Inflammatory macrophage (primary cell): ENCODE measurements around the gene ZFP36.

Experiments used
- DNase-seq, 2 donors: peaks; one replicate each; pipeline ENCODE4 v3.0.0-alpha.2; 2020 to 2022

ZFP36 gene

DNA sequence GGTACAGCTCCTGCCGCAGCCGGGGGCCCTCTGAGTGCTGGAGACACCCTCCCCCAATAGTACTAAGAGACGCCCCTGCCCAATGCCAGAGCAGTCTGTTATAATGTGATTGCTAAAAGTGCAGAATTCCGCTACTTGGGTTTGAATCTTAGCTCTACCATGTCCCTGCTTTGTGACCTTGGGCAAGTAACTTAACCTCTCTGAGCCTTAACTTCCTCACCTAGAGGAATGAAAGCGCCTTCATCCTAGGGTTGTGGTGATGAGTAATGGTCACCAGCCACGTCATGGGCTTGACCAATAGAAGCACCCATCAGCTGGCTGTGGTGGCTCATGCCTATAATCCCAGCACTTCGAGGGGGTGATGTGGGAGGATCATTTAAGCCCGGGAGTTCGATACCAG, 12.4 kb downstream of the ZFP36 start:
- peak in 1 of 2 donors; percentile 35 for DNase-seq

DNA sequence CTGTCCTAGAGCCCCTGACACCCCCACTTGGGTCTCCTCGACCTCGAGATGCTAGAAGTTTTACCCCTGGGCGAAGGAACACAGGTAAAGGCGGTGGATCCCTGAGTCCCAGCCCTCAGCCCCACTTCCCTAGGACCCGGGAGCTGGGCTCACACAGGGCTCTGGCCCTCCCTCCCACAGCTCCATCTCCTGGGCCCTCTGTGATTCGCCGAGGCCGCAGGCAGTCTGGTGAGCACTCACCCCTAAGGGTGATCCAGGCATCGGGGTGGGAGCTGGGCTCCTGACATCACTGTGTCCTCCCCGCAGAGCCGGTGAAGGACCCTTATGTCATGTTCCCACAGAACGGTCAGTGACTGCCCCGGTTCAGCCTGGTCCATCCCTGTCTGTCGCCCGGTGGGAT, 14.1 kb downstream of the ZFP36 start:
- no peak for DNase-seq

GRCh38 chr19:39422020-39422419, 15.4 kb downstream of the ZFP36 start:
- DNase-seq = no peak

- DNase-seq = no peak
Measured at GRCh38 chr19:39423258-39424086, 16.8 kb downstream of the ZFP36 start.

DNA sequence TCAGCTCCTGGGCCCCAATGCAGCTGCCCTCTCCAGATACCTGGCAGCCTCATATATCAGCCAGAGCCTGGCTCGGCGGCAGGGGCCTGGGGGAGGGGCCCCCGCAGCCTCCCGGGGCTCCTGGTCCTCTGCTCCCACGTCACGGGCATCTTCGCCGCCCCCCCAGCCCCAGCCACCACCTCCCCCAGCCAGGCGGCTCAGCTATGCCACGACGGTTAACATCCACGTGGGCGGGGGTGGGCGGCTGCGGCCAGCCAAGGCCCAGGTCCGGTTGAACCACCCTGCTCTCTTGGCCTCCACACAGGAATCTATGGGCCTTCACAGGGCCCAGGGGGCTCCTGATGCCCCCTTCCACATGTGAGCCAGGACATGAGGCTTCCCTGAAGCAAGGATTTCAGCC, 18.3 kb downstream of the ZFP36 start:
- DNase-seq = no peak

- DNase-seq = no peak
Measured at GRCh38 chr19:39425744-39426143, 19.1 kb downstream of the ZFP36 start.

DNA sequence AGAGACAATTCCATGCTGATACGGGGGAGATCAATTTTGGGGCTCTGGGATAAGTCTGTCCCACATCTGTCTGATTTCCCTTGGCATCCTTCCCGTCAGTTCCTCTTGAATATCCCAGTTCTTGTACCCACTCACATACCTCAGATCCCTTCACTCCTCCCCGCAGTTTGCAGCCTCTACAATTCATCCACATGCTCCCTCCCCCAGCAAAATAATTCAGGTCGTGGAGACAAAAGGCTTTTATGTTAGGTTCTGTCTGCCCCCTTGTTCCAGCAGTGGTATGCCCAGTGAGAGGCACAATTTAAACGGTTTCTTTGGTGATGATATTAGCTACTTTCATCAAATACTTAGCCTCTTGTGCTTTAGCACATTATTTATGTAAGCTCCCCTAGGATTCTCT, 19.5 kb downstream of the ZFP36 start:
- DNase-seq = no peak

DNA sequence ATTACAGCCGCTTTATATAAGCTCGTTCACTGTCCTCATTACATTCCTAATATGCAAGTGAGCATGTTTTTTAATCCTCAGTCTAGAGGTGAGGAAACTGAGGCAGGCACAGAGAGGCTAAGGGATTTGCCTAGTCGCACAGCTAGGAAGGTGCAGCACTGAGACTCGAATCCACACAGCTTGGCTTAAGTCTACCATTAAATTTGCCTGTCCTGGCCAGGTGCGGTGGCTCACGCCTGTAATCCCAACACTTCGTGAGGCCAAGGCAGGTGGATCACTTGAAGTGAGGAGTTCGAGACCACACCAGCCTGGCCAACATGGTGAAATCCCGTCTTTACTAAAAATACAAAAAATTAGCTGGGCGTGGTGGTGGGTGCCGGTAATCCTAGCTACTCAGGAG, 21.1 kb downstream of the ZFP36 start:
- DNase-seq = no peak

DNA sequence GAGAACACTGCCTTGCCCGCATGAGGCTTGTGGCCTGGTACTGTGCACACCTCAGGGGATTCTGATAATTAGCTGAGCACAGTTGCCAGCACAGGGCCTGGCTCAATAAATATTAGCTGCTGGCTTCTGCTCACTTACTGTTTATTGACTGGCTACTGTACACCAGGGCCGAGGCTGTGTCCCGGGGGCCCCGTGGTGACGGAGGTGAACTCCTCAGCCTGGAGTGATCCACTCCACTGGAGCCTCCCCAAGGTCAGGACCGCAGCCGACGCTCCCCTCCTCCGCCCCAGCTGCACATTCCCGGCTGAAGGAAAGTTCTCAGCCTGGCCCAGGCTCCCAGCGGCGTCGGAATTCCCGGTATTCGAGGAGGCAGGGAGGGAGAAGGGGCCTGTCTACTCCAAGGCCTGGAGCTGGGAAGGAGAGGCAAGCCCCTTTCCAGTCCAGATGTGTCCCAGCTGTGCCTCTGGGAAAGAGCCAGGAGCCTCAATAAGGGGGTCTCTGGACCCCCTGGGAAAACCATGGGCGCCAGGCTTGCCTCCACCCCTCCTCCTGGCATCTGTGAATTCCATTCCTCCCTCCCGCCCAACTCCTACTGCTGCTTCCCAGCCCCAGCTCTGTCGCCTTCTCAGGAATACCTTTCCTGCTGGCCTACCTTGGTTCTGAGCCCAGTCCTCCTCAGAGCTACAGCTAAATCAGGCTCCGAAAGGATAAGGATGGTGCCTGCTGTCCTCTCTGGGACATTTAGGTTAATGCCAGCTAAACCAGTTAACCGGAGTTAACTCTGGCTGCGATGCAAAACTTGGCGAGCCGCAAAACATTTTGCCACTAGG, 21.9 kb downstream of the ZFP36 start:
- DNase-seq = no peak

DNA sequence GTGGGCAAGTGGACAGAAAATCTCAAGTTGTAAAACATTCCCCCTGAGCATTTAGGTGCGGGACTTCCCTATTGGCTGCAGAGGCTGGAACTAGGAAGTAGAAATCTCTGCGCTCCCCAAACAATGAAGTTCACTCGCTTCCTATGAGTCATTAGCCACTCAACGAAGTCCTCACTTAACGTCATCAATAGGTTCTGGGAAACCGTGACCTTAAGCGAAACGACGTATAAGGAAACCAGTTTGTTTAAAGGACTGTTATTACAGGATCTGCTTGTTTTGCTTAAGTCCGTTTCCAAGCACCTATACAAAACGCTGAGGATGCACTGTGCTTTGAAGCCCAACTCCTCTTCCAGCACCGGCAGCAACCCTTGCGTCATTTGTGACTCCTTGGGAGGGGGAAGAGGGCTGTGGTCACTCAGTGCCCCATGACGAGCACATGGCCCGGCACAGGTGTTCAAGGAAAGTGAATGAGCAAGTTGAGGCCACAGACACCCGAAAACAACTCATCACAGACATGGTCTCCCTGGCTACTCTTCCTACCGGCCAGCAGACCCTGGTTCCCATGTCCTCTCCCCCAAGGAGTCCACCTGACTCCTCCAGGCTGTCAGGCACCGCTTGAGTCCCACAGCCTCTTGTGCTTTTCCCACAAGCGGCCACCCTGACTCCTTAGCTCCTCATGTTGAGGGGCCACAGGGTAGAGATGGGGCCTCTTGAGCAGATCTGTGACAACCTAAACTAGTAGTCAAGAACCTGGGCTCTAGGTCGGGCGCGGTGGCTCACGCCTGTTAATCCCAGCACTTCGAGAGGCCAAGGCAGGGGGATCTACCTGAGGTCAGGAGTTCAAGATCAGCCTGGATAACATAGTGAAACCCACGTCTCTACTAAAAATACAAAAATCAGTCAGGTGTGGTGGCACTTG, 24.3 kb downstream of the ZFP36 start:
- DNase-seq = peak; percentile 90 to 93

DNA sequence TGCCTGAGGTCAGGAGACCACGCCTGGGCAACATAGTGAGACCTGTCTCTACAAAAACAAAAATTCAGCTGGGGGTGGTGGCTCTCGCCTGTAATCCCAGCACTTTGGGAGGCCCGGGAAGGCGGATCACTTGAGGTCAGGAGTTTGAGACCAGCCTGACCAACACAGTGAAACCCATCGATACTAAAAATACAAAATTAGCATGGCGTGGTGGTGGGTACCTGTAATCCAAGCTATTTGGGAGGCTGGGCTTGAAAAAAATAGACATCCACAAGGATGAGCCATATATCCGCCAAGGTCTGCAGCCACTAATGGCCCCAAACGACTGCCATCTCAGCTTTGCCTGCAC, 26.0 kb downstream of the ZFP36 start:
- DNase-seq = no peak

GRCh38 chr19:39433480-39434079, 26.9 kb downstream of the ZFP36 start:
- DNase-seq = no peak

DNA sequence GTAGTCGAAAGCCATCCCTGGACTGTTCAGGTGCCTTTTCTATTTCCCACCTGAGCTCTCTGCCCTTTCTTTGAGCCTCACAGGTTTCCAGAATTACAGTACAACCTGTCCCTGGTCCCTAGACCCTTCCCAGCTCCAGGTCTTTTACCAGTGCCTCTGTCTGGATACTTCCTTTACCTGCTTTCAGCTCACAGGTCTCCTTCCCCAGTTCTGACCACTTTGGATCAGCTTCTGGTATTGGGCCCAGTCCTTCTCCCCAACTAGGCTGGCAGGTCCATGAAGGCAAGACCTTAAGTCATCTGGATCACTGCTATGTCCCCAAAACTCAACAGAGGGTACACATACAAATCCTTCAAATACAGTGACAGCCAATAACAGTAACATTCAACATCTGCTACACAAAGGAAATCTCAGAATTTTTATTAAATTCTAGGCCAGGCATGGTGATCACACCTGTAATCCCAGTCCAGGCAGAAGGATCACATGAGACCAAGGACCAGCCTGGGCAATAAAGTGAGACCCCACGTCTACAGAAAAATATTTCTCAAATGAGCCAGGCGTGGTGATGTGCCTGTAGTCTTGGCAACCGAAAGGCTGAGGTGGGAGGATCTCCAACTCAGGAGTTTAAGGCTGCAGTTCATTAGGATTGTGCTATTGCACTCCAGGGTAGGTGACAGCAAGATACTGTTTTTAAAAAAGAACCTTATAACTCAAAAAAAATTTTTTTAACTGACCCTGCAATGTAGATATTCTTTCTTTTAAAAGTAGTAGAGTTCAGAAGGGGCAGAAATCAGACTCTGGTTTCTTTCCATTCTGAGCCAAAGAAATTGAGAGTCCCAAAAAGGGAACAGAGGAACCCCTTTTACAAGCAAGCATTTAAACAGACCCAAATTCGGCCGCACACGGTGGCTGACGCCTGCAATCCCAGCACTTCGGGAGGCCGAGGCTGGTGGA, 27.8 kb downstream of the ZFP36 start:
- no peak for DNase-seq

DNA sequence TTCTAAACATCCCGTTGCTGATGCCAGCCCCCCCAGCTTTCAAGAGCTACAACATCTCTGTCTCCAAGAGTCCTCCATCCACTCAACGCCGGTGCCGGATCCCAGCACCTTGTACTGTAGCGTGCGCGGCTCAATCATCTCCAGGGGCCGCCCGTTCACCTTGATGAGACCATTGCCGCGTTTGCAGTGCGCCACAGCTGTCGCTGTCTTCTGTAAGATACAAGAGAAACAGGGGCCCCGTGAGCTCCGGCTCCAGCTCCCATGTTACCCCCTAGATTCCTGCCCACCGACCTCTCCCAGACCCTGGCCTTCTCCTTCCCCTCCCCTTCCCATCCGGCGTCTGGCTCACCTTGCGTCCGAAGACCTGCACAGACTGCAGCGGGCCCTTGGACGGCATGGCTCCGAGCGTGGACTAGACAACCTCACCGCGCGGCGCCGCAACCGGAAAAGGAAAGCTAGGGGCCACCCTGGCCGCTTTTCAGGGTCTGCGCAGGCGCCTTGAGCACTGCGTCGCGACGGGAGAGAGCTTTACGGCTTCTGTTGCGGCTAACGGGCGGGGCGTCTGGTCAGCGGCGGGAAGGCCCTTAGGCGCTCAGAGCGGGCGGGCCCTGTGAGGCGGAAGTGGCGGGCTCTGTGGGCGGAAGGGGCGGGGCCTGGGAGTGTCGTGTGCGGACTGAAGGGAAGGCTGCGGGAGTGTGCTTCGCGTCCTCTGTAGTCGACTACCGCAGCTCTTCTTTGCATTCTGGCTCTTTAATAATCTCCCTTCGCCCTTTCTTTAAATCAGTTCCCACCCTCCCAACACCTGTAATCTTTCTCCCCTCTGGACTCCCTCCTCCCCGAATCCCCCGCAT, 29.1 kb downstream of the ZFP36 start, which contains the start of gene RPS16:
TSS of gene RPS16 (minus strand) at position 451 of the 851 bp plus-strand sequence. CDS start at position 397, 54 bp downstream.
- DNase-seq = peak; percentile 99 to 100

- no peak for DNase-seq
Measured at GRCh38 chr19:39436350-39436716, 29.7 kb downstream of the ZFP36 start.

- DNase-seq = no peak
Measured at GRCh38 chr19:39438270-39438934, 31.8 kb downstream of the ZFP36 start.

GRCh38 chr19:39444598-39445195, 38.0 kb downstream of the ZFP36 start:
- DNase-seq = no peak

GRCh38 chr19:39445196-39446111, 38.8 kb downstream of the ZFP36 start, which contains the start of gene SUPT5H:
Gene SUPT5H, plus strand, starts transcription at chr19:39445582. Its CDS starts 309 bp downstream, at chr19:39445891.
- peak; percentile 98 to 99 for DNase-seq
